HTERT RPE-1 (cell line): ENCODE results near the gene ABI3BP.

Experiments
- in situ Hi-C: fragments of 300-500 bp; cut with MboI; formaldehyde crosslinking; loops from 4 replicates; pipeline ENCODE4 v1.14.3; 2020; ENCODE audit warnings: low sequenced_read_pairs

The ABI3BP gene

DNA sequence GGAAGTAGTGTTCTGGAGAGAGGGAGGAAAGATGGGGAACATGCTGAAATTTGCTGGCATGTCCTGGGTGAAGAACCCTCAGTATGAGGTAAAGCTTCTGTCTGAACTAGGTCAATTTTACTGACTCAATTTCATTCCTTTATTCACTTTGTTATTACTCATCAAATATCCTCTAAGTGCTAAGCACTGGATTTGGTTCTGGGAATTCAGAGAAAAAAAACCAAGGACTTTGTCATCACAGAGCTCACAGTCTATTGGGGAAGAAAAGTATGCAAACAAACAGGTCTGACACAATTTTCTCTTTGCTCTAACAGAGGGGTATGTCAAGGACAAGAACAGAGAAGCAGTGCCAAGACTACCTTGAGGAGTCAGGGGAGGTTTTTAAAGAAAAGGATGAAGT, 215.9 kb downstream of the ABI3BP start:
- in situ Hi-C loops = no loop called here

DNA sequence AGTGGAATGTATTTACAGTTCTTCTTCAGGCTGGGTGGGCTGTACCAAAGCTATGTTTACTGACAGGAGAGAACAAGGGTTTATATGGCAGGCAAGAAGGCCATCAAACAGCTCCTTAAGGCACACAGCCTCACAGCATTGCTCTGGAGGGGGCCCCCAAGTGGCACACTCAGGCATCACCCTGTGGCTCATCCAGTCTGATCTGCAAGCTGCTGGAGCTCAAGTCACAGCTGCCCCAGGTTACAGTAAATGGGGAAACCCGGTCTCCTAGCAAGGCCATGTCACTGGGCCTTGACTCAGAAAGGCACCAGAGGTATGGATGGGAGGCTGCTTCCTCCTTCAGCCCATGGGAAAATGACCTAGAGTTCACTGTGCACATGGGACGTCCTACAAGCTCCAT, 216.5 kb downstream of the ABI3BP start:
- in situ Hi-C loops = no loop called here

DNA sequence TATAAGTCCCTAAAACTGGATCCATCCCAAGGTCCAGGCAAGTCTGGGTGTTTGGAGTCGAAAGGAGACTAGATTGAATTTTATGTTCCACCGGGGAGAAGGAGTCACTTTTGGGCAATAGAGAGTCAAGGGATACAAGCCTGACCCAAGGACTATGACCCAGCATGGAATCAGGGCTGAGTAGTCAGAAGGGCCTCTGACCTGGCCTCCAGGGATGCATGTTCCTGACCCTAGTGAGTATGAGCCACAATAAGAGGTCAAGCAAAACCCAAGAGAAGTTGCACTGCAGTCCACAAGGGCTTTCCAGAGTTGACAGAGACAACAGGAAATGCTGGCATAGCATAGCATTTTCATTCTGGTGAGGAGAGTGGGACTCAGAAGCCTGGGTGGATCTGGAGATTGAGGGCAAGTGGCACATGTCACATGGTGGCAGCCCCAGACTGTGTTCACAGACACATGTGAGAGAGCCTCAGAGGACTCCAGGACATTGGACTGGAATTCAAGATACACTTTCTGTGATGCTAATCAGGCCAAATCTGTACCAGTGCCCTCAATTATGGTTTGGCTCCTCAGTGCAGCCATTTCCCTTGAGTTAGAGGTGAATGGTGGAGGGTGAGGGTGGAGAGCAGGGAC, 217.0 kb downstream of the ABI3BP start:
- in situ Hi-C loops = no loop called here

DNA sequence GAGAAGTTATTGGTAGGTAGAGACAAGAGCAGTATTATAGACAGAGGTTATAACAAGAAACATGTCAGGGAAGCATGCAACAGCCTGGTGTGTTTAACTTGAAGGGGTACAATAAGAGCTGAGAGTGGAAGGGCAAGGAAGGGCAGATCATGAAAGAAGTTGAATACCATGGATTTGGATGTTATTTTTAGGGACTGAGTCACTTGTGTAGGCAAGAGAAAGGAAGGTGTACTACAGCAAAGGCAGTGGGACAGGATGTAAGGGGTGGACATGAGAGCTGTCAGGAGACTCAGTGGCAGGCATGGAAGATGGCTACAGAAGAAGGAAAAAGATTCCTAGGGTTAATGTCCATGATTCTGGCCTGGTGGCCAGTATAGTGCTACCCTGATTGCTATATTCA, 217.6 kb downstream of the ABI3BP start:
- in situ Hi-C loops = no loop called here

DNA sequence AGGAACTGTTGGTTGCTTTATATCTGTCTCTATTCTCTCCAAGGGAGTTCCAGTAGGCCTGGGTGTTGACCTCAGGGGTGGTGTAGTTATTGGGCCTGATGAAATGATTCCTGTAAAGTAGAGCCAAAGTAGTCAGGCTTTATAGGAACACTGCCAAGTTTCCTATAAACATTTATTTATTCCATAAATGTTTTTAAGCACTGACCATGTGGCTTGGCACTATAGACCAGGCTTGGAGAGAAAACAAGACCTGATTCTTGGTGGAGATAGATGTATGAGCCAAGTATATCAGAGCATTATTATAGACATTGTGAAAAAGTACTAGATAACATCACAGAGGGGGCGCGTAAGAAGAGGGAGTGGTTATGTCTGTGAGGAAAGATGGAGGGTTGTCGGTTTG, 218.0 kb downstream of the ABI3BP start:
- in situ Hi-C loops = no loop called here

DNA sequence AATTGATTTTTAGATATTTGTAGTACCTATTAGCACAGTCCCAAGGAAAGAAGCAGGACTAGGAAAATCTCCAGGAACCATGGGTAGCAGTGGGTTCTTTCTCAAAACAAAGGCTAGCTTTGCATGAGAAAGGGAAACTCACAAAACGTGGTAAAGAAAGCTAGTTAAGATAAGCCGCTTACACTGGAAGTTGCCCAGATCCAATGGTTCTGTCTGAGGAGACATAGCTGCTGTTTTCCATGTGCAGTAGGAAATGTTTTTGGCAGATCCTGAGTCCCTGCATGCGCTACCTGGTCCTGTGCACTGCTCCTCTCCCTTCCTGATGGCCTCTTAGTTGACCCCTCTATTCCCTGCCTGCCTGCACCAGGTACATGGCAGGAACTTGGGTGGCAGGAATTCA, 223.5 kb downstream of the ABI3BP start:
- in situ Hi-C loops = no loop called here

DNA sequence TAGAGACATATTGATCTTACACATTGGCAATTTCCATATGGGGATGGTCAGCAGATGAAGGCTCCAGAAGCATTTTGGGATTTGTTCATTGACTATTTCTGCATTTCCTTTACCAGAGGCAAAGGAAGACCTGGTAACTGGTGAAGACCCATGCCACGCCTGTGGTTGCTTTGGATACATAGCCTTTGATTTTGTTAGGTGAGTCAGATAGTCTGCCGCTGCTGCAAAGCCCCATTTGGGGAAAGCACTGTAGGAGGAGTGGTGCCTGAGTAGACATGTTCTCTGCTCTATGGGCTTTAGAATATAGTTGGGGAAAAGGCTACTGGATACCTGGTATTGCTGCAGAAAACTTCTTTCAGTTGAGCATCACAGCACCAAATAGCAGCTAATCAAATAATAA, 227.2 kb downstream of the ABI3BP start:
- in situ Hi-C loops = no loop called here

DNA sequence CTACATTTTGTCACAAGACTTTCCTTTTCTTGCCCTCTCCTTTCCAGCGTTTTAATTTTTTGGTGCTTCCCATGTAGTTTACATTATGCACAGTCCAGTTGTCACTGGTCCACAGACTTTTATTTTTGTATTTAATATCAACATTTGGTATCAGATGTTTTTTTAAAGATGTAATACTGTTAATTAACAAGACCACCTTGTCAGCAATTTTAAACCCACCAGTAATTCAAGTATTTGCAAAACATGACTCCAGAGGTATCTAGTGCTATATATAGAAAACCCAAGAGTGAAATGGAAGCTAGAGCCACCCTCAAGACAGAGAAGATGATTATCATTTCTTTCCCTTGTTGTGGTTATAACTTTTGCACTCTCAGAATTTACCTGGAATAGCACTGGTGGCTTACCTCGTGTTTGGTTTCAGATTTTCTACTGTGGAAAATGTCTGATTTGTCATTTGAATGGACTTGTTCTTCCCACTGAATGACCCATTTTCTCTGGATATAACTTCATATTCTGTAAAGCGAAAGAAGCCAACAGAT, 227.7 kb downstream of the ABI3BP start:
- in situ Hi-C loops = no loop called here

DNA sequence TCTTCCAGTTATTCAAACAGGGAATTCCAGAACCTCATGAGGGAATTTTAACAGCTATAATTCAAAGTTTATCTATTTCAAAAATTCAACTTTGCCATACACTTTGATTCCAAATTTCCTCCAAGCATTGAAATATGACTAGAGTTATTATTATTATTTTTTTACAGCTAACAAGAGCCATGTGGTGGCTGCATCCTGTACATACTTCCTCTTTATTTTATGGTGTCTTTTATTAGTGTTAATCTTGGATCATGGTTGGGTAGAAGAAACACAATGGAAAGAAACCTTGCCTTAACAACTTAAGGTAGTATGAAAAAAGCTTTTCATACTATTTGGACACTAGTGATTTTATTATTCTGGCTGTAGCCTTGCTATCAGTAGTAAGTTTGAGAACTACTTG, 231.3 kb downstream of the ABI3BP start:
- in situ Hi-C loops = no loop called here

DNA sequence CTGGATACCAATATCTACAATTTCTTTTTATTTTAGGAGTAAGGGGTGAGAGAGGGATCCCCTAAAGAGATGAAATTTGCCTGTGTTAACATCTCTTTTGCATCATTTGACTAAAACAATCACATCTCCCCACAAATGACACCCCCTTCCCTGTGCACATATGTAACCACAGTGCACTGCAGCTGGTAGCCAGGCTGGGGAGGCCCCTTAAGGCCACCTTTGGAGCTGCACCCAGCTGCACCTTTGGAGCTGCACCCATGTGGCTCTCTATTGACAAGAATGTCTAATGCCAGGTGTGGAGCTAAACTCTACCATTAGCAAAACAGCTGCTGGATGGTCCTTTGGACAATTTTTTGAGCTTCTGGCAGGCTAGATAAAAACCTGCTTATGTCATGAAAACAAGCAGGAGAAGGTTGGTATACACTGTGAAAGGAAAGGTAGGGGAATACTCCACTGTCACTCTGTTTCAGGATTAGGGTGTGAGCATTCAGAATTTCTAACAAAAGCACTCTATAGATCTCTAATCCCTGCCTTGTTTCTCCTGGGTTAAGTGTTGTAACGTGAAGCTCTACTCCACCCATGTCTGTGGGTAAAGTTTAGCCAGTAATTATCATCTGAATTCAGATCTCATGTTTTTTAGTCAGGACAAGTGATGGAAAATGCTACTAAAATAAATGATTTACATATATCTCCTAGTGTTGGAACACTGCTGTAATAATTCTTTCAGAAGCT, 231.8 kb downstream of the ABI3BP start:
- in situ Hi-C loops = no loop called here

DNA sequence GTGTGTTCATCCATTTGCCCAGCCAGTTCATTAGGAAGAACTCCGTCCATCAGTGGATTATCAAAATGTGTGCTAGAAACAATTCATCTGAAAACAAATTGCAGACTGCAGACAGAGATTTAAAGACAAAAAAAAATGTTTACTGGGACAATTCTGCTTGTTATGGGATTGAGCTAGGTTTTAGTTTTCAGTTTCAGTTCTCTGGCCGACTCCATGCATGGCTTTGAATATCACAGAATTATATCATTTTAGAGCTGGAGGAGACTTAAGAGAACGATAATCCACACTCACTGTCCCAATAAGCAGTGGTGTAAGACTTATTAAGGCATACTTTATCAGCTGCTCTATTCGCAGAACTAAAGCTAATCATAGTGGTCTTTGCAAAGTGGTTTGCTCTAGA, 232.8 kb downstream of the ABI3BP start:
- in situ Hi-C loops = no loop called here

DNA sequence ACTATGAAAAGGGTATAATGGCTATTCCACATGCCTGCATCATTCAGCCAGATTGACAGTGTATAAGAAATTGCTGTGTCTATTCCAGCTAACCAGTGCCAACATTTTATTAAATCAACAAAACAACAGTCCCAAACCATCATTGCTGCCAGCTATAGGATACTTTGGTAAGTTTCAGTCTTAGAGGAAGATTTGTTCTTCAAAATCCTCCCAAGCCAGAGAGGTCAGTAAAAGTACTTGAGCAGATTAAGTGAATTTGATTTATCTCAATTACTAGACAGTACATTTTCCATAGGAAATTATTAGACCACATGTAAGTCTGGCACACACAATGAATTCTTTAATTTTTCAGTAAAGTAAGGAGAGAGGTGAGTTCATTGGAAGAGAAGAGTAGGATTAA, 233.3 kb downstream of the ABI3BP start:
- in situ Hi-C loops = no loop called here

DNA sequence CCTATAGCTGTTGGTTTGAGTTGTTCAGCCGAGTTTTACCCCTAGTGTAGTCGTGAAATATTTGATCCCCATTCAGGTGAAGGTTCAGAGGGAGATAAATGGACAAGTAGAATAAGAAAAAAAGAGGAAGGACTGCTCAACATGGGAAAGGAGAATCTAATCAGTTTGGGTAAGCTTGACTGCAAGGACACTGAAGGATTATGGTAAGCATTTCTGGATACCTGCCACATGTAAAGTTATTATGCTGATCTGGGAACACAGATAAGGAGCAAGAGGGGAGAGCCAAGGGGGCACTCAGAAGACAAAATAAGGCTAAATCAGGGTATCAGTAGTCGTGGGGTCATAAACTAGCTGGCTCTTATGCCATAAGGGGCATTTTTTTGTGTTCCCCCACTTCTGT, 234.1 kb downstream of the ABI3BP start:
- in situ Hi-C loops = no loop called here

DNA sequence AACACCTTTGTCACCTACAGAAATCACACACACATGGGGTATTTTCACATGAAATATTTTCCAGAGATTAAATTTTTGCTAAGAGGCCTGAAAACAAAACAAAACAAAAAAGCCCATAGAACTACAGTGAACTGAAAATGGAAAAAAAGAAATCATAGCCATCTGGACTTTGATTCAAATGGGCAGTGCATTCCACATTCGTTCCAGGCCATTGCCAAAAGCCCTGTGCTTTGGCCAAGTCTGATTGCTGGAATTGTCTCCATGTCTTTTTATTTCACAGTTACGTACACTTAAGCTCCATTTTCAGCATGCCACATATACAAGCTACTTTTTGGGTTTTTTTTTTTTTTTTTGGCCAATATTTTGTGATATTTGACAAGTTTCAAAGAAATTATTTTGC, 236.8 kb downstream of the ABI3BP start:
- in situ Hi-C loops = no loop called here

DNA sequence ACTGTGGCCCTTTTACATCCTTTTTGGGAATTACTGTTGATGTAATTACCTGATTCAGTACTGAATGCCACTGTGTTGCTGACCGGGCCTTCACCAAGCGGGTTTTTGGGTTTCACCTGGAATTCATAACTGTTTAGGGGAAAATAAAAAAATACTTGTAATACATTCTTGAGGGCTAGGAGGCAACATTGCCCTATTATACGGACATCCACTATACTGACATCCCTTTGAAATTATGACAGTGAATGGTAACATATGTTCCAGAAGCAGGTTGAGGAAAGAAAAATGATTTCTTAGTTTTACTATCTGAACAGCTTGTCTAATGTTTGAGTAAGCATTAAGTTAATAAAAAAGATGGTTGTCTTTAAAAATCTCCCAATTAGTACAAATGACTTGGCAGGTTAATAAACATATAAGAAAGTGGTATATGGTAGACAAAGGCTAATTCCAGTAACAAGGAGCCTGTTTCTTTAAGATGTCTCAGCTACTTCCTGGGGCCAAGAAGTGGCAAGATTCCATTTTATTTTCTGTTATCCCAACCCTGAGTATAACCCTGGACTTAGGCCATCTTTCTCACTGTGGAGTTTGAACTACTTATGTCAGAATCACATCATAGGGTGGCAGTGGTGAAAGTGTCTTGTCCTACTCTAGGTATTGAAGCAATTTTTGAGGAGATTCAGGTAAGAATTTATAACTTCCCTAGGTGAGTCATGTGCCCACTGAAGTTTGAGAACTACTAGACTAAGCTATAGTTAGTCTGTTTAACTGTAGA, 238.5 kb downstream of the ABI3BP start:
- in situ Hi-C loops = no loop called here

DNA sequence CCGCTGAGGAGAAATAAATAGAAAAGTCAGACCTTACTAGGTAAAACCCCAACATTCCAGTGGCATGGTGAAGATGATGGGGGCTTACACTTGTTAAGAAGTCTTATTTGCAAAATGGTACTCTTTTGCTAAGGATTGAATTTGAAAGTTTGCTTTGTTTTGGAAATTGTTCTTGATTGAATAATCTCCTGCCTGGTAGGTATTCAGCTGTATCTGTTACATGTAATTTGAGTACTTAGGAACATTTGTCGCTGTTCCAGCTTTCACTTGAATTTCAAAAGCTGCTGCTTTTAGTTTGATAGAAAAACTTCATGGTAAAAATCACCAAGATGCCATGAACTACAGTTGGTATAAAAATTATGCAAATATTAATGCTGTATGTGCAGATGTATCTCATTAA, 239.4 kb downstream of the ABI3BP start:
- in situ Hi-C loops = no loop called here

DNA sequence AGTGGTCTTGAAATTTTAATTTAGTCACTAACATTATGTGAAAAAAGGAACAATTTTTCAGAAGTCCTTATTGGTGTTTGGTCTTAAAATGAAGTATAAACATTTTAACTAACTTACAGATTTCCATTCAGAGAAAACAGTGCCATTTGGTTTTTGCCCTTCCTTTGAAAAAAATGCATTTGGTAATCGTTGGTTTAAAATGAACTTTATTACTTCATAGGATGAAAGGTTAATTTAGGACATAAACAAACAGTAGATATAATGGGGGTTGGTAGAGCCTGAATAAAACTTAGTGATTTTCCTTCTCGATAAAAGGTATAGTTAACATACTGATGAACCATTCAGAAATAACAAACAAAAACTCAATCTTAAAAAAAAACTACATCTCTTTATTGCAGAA, 244.3 kb downstream of the ABI3BP start:
- in situ Hi-C loops = no loop called here

DNA sequence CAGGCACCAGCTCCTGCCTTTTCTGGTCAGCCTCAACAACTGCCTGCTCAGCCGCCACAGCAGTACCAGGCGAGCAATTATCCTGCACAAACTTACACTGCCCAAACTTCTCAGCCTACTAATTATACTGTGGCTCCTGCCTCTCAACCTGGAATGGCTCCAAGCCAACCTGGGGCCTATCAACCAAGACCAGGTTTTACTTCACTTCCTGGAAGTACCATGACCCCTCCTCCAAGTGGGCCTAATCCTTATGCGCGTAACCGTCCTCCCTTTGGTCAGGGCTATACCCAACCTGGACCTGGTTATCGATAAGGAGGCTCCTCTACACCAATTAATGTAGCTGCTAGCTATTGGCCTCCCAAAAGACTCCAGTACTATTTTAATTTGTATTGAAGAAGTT, 245.0 kb downstream of the ABI3BP start:
- in situ Hi-C loops = no loop called here

DNA sequence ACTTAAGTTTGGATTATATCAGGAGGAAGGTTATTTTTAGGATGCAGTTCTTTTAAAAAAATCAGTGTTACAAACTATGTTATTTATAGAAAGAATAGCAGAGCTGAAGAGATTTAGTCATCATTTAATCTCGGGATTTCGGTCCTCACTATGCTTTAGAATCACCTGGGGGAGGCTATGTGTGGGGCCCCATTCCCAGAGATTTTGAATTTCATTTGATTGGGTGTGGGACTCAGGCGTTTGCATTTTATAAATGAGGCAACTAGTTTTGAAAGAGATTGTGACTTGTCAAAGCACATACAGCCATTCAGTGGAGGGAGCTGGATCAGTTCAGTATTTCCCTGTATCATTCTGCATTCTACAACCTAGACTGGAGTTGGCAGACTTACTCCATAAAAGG, 247.1 kb downstream of the ABI3BP start:
- in situ Hi-C loops = no loop called here

DNA sequence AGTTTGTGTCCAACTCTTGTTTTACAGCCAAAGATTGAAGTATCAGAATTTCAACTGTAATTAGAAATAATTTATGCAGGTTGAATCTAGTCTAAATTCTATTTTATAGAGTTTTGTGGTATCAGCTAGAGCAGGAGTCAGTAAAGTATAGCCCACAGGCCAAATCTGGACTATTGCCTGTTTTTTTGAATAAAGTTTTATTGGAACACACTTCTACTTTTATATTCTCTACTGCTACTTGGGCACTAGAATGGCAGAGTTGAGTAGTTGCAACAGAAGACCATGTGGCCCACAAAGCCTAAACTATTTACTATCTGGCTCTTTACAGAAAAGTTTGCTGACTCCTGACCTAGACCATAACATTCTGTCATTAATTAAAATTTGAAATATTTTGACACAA, 247.6 kb downstream of the ABI3BP start:
- in situ Hi-C loops = no loop called here

DNA sequence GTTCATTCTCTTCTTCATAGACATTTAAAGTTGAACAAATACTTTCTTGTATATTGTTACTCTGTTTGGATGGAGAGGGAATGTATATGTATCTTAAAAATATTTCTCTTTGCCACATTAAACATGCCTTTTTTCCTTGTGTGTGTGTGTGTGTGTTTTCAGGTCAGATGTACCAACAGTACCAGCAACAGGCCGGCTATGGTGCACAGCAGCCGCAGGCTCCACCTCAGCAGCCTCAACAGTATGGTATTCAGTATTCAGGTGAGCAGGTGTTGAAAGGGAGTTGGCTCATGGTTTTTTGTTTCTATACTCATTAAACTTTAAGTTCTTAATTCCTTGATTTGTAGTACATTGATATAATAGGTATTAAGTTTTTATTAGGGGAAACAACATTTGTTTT, 248.6 kb downstream of the ABI3BP start:
- in situ Hi-C loops = no loop called here

DNA sequence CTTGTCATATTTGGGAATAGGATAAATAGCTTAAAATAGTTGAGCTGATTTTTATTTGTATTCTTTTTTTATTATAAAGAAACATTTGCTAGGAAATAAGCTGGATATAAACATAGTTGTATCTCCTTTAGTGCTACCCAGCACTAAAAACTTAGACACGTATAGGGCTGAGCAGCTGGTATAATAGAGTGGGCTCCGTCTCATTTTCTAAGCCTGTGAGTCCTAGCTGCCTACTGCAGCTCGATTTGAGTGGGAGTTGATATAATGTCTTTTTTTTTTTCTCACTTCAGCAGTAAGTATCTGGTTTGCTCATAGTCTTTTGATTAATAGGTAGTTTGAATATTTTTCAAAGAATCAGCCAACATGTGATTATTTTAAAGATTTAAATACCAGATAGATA, 249.7 kb downstream of the ABI3BP start:
- in situ Hi-C loops = no loop called here
